Activated naive CD4-positive, alpha-beta T cell treated with anti-CD3 and anti-CD28 coated beads for 36 hours (primary cell): ENCODE data around the gene EEF1AKMT1. TPM values are rescaled to one million over a fixed set of nuclear protein-coding genes. Genes with fewer than 3 reads are reported as not detected.

Experiments
- CTCF ChIA-PET: fragments of 350-600 bp; sonication (Branson Sonifier 250); formaldehyde crosslinking; loops from one replicate; lab custom pipeline; 2021; ENCODE audit warnings: antibody characterized with exemption; lab: Charles Lee
- DNase-seq: peaks from one replicate; pipeline ENCODE4 v3.0.0-alpha.2; 2020
- H3K27ac Mint-ChIP-seq: one replicate; pipeline ENCODE4 v1.8.0; 2021; ENCODE audit warnings: mild to moderate bottlenecking, mixed read lengths
- H3K27me3 Mint-ChIP-seq: one replicate; pipeline ENCODE4 v1.8.0; 2021; ENCODE audit warnings: low read depth, mixed read lengths
- H3K36me3 Mint-ChIP-seq: one replicate; pipeline ENCODE4 v1.8.0; 2021; ENCODE audit warnings: low read depth, mixed read lengths
- H3K4me1 Mint-ChIP-seq: one replicate; pipeline ENCODE4 v1.8.0; 2021; ENCODE audit warnings: low read depth, mixed read lengths
- H3K4me3 Mint-ChIP-seq: one replicate; pipeline ENCODE4 v1.8.0; 2021; ENCODE audit warnings: mild to moderate bottlenecking, moderate library complexity, mixed read lengths
- H3K9me3 Mint-ChIP-seq: one replicate; pipeline ENCODE4 v1.8.0; 2021; ENCODE audit warnings: mixed read lengths
- intact Hi-C: fragments of 100-400 bp; cut with micrococcal nuclease; formaldehyde crosslinking; loops from one replicate; pipeline ENCODE4 v1.15.1; 2023
- total RNA-seq, 2 experiments: library from RNA; stranded (reverse); gene quantifications; one replicate each; pipeline ENCODE4 v1.2.3, GENCODE V29; 2021

Gene EEF1AKMT1
- 10 to 100 TPM; 15.1 to 16.5 TPM for total RNA-seq

GRCh38 chr13:20773194-20774080 lies at the start of gene EEF1AKMT1:
Gene EEF1AKMT1, minus strand, starts transcription at chr13:20773961. Its CDS starts 16,363 bp downstream, at chr13:20757598.
- intact Hi-C loops, result loop anchor here (1.0 to 10.0 kb wide), 12 partner anchors 55 to 831 kb away; partner anchors contain the start of genes IFT88, MICU2, MRPL57 and SKA3
- peaks cover 40% of the 10 kb centered on the region for H3K4me1 Mint-ChIP-seq
- H3K4me3 Mint-ChIP-seq, result peak within 1 kb of the TSS; percentile 88
- DNase-seq, result peak; percentile 96
- H3K27me3 Mint-ChIP-seq, result no peaks in the 10 kb centered on the region
- peaks cover 50% of the 10 kb centered on the region for H3K36me3 Mint-ChIP-seq
- H3K27ac Mint-ChIP-seq, result peak within 1 kb of the TSS; percentile 98
- peaks cover 3% of the 10 kb centered on the region for H3K9me3 Mint-ChIP-seq
- CTCF ChIA-PET, result interaction anchor here (0.6 to 1.4 kb wide), 4 partner anchors 24 to 71 kb away, joined by 3 to 4 read pairs (median 4); no protein-coding TSS in a partner anchor

- intact Hi-C loops, result no loop called here
Observed at GRCh38 chr13:20823071-20823470, 49.3 kb upstream of the EEF1AKMT1 start.

GRCh38 chr13:20822406-20822805 lies 48.6 kb upstream of the EEF1AKMT1 start:
- H3K36me3 Mint-ChIP-seq, result peaks cover 13% of the 10 kb centered on the region
- CTCF ChIA-PET, result interaction anchor here (0.7 to 1.2 kb wide), 2 partner anchors 201 to 328 kb away, joined by 3 read pairs; no protein-coding TSS in a partner anchor
- H3K27me3 Mint-ChIP-seq, result no peaks in the 10 kb centered on the region
- H3K9me3 Mint-ChIP-seq, result no peaks in the 10 kb centered on the region
- H3K27ac Mint-ChIP-seq, result no peak overlapping the region
- H3K4me3 Mint-ChIP-seq, result no peak overlapping the region
- intact Hi-C loops, result no loop called here
- DNase-seq, result no peak
- H3K4me1 Mint-ChIP-seq, result peaks cover 11% of the 10 kb centered on the region

More at GRCh38 chr13:20823071-20823470, 49.3 kb upstream of the EEF1AKMT1 start:
- Mint-ChIP-seq H3K36me3 (peaks cover 12% of the 10 kb centered on the region), H3K27ac (no peak overlapping the region), H3K9me3 (no peaks in the 10 kb centered on the region), H3K27me3 (no peaks in the 10 kb centered on the region), H3K4me3 (no peak overlapping the region), H3K4me1 (peaks cover 11% of the 10 kb centered on the region)
- DNase-seq, result no peak
- CTCF ChIA-PET, result interaction anchor here (0.6 kb wide), 1 partner anchor 633 kb away, joined by 3 read pairs; no protein-coding TSS in a partner anchor

GRCh38 chr13:20819715-20820114 lies 46.0 kb upstream of the EEF1AKMT1 start:
- CTCF ChIA-PET, result interaction anchor here (2.4 kb wide), 1 partner anchor 9 kb away, joined by 8 read pairs; no protein-coding TSS in a partner anchor
- intact Hi-C loops, result no loop called here
- no peak overlapping the region for H3K27ac Mint-ChIP-seq
- H3K27me3 Mint-ChIP-seq, result no peaks in the 10 kb centered on the region
- H3K4me3 Mint-ChIP-seq, result no peak overlapping the region
- no peaks in the 10 kb centered on the region for H3K9me3 Mint-ChIP-seq
- peaks cover 11% of the 10 kb centered on the region for H3K4me1 Mint-ChIP-seq
- DNase-seq, result no peak
- H3K36me3 Mint-ChIP-seq, result peaks cover 17% of the 10 kb centered on the region

DNA sequence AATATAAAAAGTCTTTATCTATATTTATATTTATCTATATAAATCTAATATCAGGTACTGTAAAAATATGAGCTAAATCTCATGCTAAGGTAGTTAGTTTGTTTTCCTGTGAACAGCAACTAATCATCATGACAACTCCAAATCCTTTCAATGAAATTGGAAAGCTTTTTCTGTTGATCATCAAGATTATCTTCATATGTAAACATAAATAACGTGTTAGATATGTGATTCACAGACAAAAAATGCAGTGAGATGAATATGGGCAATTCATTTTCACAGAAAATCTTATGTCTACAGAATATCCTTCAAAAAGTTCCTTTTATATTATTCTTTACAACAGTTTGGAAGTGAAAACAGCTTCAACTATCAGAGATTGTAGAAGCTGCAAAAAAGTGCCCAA lies 41.7 kb upstream of the EEF1AKMT1 start:
- intact Hi-C loops, result no loop called here
- H3K27me3 Mint-ChIP-seq, result no peaks in the 10 kb centered on the region
- peaks cover 19% of the 10 kb centered on the region for H3K36me3 Mint-ChIP-seq
- H3K9me3 Mint-ChIP-seq, result no peaks in the 10 kb centered on the region
- H3K4me1 Mint-ChIP-seq, result peaks cover under 1% of the 10 kb centered on the region
- H3K4me3 Mint-ChIP-seq, result no peak overlapping the region
- no peak overlapping the region for H3K27ac Mint-ChIP-seq
- no peak for DNase-seq
- CTCF ChIA-PET, result interaction anchor here (0.7 to 3.2 kb wide), 4 partner anchors 13 to 606 kb away, joined by 3 to 16 read pairs (median 3); no protein-coding TSS in a partner anchor

DNA sequence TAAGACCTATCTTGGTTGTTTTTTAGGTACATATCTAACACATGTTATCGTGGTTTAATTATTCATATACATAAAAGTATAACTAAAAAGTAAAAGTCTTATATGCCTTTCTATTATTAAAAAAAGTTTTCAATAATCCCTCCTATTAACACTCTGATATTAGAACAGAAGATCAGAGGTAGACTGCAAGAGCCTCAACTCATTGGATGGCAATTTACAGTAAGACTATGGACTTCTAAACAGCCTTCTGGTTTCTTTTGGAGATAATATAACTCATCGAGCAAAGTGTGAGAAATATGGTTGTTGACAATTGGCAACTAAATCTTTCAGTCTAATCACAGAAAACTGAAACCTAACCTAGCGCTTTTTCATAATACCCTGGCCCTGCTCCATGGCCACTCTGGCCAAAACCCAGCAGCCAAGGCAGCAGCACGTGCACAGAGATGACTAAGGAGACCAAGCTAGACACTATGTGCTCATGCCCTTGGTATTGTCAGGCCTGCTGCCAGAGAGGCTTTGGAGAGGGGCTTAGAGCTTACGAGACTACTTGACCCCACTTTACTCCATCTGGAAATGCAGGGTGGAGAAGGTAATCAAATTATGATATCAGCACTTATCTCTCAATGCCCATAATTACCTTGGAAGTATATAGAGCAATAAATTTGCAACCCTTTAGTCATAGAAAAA lies 40.6 kb upstream of the EEF1AKMT1 start:
- H3K4me3 Mint-ChIP-seq, result no peak overlapping the region
- H3K36me3 Mint-ChIP-seq, result peaks cover 16% of the 10 kb centered on the region
- no peaks in the 10 kb centered on the region for H3K27me3 Mint-ChIP-seq
- no peaks in the 10 kb centered on the region for H3K4me1 Mint-ChIP-seq
- H3K27ac Mint-ChIP-seq, result no peak overlapping the region
- H3K9me3 Mint-ChIP-seq, result no peaks in the 10 kb centered on the region
- no peak for DNase-seq
- intact Hi-C loops, result no loop called here
- CTCF ChIA-PET, result no interaction called here

GRCh38 chr13:20812890-20813289 lies 39.1 kb upstream of the EEF1AKMT1 start:
- Mint-ChIP-seq H3K4me1 (no peaks in the 10 kb centered on the region), H3K27ac (no peak overlapping the region), H3K36me3 (peaks cover 20% of the 10 kb centered on the region), H3K9me3 (no peaks in the 10 kb centered on the region), H3K4me3 (no peak overlapping the region), H3K27me3 (no peaks in the 10 kb centered on the region)
- intact Hi-C loops, result no loop called here
- no peak for DNase-seq
- CTCF ChIA-PET, result no interaction called here

DNA sequence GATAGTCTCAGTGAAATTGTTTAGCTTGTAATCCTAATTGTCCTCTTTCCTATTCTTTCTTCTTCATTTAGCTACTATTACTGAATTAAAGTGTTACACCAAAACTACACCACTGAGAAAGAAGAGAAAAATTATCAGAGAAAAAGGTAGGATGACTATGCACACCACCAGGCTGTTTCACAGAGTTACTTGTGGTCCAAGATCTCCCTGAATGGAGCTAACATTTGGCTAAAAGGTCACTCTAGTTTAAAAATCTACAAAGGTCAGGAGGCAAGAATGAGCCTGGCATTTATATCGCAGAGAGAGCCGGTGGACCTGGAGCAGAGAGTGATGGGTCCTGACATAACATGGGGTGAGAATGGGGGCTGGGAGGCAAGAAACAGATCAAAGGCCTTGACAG lies 37.0 kb upstream of the EEF1AKMT1 start:
- Mint-ChIP-seq H3K27me3 (no peaks in the 10 kb centered on the region), H3K27ac (no peak overlapping the region), H3K36me3 (peaks cover 24% of the 10 kb centered on the region), H3K9me3 (no peaks in the 10 kb centered on the region), H3K4me1 (no peaks in the 10 kb centered on the region), H3K4me3 (no peak overlapping the region)
- intact Hi-C loops, result no loop called here
- DNase-seq, result no peak
- CTCF ChIA-PET, result no interaction called here

GRCh38 chr13:20808874-20809273 lies 35.1 kb upstream of the EEF1AKMT1 start:
- CTCF ChIA-PET, result interaction anchor here (1.0 kb wide), 1 partner anchor 97 kb away, joined by 3 read pairs; no protein-coding TSS in a partner anchor
- intact Hi-C loops, result no loop called here
- Mint-ChIP-seq H3K4me1 (no peaks in the 10 kb centered on the region), H3K27ac (no peak overlapping the region), H3K27me3 (no peaks in the 10 kb centered on the region), H3K4me3 (no peak overlapping the region), H3K36me3 (peaks cover 26% of the 10 kb centered on the region), H3K9me3 (no peaks in the 10 kb centered on the region)
- no peak for DNase-seq

DNA sequence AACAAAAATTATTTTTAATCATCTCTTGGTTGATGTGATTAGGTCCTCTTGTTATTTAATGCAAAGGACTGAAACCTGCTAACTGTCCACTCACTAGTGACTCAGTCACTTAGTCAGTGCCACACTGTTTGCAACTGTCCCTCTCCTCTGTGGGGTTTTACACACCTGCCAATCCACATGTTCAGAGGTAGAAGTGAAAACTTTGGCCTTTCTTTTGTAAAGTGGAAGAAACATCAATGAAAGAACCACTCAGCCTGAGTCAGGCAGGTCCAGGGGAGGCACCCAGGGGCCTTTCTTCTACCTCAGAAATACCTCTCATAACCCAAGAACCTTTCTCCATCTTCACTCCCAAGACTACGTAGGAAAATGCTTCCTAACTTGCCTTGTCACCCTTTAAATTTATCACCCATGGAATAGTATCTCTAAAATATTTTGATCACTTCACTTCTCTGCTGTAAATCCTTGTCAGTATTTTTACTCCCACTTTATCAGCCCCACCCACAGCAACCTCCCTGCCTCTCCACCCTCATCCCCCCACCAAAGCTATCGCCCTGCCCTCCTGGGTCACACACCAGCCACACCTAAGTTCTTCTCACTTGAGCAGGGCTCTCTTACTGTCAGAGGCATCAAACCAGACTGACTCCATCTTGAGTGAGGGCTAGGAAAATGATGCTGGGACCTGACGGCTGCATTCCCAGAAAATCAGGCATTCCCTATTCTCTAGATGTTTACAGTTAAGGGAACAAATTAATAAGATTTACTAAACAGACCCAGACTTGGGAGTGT lies 29.6 kb upstream of the EEF1AKMT1 start:
- H3K27ac Mint-ChIP-seq, result no peak overlapping the region
- no peak for DNase-seq
- H3K9me3 Mint-ChIP-seq, result no peaks in the 10 kb centered on the region
- intact Hi-C loops, result no loop called here
- peaks cover 29% of the 10 kb centered on the region for H3K36me3 Mint-ChIP-seq
- H3K27me3 Mint-ChIP-seq, result no peaks in the 10 kb centered on the region
- H3K4me3 Mint-ChIP-seq, result no peak overlapping the region
- CTCF ChIA-PET, result no interaction called here
- H3K4me1 Mint-ChIP-seq, result peaks cover 17% of the 10 kb centered on the region

GRCh38 chr13:20801707-20802106 lies 27.9 kb upstream of the EEF1AKMT1 start:
- Mint-ChIP-seq H3K36me3 (peaks cover 40% of the 10 kb centered on the region), H3K4me1 (peaks cover 31% of the 10 kb centered on the region), H3K4me3 (no peak overlapping the region), H3K27me3 (no peaks in the 10 kb centered on the region), H3K27ac (peak overlapping the region; percentile 21), H3K9me3 (no peaks in the 10 kb centered on the region)
- DNase-seq, result no peak
- intact Hi-C loops, result no loop called here
- CTCF ChIA-PET, result no interaction called here
